Suppressor macrophage (primary cell): Measurements from ENCODE around the gene OSTN.
A peak's percentile ranks its signal among the peaks of the same experiment; 100 is the strongest.
"Not testable (repeated sequence)": the region's sequence is repeated elsewhere in the genome, so short reads cannot be mapped to it uniquely, and the experiment has no call there.

ENCODE experiments used
- DNase-seq, 4 experiments: peaks; one replicate each; pipeline ENCODE4 v3.0.0-alpha.2; 2020 to 2022

Gene OSTN

GRCh38 chr3:191268737-191269136 lies 69.7 kb downstream of the OSTN start:
- no peak for DNase-seq

- no peak for DNase-seq
These were observed 70.4 kb downstream of the OSTN start for GRCh38 chr3:191269289-191270085.

DNA sequence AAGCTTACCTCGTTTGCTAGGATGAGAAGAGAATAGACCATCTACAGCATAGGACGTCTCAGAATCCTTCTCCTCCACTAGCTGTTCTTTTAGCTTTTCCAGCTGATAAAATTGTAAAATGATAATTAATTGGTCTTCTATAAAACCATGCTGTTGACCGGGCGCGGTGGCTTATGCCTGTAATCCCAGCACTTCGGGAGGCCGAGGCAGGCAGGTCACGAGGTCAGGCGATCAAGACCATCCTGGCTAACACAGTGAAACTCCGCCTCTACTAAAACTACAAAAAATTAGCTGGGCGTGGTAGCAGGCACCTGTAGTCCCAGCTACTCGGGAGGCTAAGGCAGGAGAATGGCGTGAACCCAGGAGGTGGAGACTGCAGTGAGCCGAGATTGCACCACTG lies 76.2 kb downstream of the OSTN start:
- DNase-seq: not testable (repeated sequence)

DNA sequence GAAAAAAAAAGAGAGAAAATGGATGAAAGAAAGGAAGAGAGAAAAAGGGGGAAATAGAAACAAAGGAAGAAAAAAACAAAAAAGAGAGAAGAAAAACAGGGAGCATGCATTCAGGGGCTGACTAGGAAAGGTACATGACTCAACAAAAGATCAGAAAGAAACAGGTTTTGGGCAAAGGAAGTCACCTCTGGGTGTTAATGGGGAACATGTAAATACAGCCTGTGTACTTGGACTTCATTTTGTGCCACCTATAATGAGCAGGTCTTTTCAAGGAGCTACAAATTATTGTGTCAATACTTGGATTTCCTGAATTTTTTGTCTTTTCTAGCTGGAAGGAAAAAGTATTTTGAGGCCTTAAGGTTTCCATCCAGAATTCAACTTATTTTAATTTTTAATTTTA lies 76.7 kb downstream of the OSTN start:
- DNase-seq: no peak

GRCh38 chr3:191280111-191280510 lies 81.1 kb downstream of the OSTN start:
- DNase-seq: no peak

- no peak for DNase-seq
These were observed 81.8 kb downstream of the OSTN start for GRCh38 chr3:191280882-191281281.

DNA sequence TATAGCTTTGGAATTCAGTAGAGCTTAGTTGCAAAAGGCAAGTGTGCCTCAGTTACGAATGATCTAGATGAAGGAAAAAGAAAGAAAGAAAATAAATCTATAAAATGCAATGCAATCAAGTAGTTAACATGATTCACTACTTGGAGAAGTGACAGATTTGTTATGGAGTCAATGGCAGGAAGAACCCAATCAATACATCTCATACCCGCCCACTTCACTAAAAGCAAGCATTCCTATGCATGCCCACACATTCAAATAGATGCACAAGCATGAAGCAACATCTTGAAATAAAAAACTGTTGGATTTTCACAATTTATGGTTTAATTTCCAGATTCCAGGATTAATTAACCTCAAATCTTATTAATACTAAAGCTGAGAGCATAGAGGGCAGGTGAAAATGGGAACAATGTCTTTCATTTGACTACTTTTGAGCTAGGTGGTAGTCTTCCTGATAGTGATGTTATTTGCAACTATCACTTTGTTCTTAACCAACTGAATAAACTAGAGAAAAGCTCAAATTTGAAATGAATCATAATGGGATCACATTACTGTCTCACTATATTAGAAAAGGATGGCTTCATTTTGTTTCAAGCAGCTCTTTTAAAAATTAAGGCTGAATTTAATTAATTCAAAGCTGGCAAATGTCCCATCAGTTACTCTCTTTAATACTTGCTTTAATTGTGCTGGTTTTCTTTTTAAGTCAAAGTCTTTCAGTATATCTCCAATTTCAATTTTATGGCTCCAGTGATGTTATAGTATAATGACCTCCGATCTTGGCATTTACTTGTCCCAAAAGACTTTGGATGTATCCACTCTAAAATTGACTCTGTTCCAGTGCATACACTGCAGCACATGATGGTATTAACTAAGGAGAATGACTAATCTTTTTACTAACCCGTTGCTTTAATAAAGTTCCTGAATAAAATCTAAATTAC lies 83.5 kb downstream of the OSTN start:
- no peak for DNase-seq

DNA sequence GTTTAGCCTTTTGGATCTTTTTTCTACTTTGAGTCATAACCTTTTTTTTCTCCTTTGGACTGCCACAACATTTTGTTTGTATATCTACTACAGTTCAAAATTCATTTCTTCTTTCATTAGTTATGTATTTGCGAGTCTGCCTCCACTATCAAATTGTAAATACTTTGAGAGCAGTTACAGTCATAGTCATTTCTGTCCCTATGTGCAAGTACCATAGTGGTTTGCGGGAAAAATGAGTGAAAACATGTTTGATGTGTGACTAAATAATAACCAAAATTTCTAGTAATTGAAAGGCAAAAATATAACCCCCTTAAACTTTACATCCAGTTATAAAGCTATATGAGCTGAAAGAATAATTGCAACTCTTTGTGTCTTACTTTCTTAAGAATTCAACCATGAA lies 84.4 kb downstream of the OSTN start:
- DNase-seq: no peak

DNA sequence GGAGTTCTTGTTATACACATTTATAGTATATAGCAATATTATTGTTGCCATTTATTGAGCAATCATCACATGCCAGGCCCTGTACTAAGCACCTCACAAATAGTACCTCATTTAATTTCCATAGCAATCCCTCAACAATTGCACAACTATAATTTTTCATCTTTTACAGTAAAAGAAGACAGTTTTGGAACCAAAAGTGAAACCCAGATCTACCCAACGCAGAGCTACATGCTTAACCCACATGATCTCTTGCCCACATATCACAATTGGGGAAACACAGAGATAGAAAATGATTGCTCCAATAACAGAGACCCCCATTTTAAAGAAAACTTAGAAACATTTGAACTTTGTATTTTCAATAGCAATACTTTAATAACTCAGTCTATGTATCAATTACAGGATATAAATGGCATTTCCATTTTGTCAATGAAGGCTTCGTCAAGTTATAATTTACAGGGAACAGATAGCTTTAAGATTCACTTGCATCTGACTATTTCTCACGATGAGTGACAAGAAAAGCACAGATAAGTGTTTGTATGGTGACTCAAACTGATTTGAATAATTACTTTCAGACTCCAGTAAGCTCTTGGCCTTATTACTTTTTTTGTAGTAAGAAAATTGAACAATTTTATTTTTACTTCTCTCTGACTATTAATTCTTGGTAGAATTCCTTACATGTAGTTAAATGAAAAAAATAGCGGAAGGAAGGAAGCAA lies 91.4 kb downstream of the OSTN start:
- peak in 3 of 4 experiments; percentile 5 to 46 (median 33) for DNase-seq

DNA sequence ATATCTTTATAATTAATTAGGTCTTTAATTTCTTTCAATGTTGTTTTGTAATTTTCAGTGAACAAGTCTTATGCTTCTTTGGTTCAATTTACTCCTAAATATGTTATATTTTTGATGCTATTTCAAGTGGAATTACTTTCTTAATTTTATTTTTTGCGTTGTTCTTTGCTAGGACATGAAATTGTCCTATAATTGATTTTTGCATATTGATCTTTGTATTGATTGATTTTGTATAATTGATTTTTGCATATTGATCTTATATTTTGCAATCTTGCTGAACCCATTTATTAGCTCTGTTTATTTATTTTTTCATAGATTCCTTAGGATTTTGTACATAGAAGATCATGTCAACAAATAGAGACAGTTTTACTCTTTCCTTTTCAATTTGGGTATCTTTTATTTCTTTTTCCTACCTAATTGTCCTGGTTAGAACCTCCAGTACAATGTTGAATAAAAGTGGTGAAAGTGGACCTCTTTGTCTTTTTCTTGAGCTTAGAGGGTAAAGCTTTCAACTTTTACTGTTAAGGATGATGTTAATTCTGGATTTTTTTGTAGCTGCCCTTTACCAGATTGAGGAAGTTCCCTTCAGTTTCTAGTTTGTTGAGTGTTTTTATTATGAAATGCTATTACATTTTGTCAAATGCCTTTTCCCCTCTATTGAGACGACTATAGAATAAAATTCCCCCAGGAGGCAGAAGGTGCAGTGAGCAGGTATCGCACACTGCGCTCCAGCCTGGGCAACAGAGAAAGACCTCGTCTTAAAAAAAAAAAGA lies 93.4 kb downstream of the OSTN start:
- DNase-seq: peak in 2 of 4 experiments; percentile 47 to 63

DNA sequence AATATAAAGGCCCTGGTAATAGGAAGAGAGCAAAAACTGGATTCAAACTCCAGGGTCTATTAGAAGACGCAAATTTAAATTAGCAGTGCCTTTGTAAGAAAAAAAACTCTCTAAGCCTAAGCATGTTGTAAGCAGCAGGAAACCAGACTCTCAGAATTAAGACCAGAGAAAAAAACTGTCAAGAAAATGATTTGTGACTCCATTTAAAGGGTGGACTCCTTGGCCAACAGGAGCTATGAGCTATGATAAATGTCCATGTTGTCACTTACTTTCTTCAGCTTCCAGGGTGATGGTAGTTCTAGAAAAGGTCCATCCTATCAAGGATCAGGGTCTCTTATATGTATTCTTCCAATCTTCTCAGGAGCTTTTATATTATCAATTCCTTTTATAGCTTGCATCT lies 95.2 kb downstream of the OSTN start:
- DNase-seq: no peak

DNA sequence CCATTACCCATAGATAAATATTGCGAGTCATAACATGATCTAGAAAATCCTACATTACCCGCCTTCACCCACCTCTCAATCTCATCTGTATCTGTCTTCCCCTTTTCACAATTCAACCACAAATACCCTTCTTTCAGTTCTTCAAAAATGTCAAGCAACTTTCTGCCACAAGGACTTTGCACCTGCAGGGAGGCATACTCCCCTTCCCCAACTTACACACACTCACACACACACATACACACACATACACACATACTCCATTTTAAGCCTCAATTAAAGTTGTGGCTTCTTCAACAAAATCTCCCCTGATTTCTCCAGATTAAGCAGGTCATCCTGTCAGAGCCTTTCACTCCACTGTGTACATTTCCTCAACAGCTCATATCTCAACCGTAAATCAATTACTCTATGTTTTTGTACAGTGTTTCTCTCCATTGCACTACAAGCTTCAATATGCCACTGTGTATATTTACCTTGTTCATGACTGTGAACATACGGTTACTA lies 97.0 kb downstream of the OSTN start:
- DNase-seq: peak in 2 of 4 experiments; percentile 19 to 29

- DNase-seq: no peak
These were observed 99.8 kb downstream of the OSTN start for GRCh38 chr3:191298846-191299245.

DNA sequence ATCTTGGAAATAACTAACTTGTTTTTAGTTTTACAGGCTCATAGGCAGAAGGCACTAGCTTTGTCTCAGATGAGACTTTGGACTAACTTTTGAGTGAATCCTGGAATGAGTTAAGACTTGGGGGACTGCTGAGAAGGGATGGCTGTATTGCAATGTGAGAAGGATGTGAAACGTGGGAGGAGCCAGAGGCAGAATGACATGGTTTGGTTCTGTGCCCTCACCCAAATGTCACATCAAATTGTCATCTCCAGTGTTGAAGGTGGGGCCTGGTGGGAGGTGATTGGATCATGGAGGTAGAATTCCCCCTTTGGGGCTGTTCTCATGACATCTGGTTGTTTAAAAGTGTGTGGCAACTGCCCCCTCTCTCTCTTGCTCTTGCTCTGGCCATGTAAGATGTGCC lies 101.4 kb downstream of the OSTN start:
- DNase-seq: no peak

DNA sequence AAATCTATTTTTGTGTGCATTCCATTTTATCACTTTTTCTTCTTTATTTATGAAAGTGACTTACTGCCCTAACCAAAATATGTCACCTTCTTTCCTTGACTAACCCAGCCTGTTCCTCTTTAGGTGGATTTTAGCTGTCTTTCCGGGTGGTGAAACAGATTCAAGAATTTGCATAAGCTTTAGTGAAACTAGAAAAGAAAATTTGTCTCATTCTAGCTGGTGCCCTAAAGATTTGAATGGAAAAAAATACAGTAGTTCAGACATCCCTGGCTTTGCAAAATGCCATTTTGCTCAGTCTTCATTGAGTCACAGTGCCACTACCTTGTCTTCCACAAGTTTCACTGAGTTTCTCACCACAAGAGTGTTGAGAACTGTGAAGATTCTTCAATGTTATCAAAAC lies 102.0 kb downstream of the OSTN start:
- DNase-seq: peak in 3 of 4 experiments; percentile 4 to 47 (median 37)

DNA sequence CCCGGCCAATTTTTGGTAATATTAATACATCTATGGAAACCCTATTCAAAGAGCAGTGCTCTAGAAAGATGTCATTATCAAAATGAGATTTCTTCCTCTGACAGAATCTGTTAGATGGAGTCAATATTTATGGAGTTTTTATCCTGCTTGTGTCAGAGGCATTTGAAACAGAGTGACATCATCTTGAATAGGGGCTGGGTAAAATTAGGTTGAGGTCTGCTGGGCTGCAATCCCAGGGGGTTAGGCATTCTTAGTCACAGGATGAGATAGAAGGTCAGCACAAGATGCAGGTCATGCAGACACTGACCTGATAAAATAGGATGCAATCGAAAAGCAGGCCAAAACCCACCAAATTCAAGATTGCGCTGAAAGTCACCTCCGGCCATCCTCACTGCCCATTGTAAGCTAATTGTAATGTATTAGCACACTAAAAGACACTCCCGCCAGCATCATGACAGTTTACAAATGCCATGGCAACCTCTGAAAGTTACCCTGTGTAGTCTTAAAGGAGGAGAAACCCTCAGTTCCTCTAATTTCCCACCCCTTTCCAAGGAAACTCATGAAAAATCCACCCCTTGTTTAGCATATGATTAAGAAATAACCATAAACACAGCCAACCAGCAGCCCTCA lies 102.9 kb downstream of the OSTN start:
- DNase-seq: no peak

DNA sequence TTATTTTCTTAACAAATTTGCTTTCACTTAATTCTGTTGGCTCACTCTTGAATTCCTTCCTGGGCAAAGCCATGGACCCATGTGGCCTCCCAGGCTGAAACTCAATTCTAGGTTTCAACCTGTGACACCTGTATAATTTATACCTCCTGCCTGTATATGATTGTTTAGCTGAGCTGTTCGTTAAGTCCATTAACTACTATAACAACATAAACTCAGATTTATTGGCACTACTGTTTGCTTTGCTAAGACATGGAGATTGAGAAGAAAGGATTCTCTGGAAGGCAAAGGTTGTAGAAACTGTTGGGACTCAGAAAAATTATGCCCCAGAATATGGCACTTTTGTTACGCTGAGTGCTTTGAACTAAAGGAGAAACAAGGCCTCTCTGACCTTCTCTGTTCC lies 103.4 kb downstream of the OSTN start:
- DNase-seq: no peak

DNA sequence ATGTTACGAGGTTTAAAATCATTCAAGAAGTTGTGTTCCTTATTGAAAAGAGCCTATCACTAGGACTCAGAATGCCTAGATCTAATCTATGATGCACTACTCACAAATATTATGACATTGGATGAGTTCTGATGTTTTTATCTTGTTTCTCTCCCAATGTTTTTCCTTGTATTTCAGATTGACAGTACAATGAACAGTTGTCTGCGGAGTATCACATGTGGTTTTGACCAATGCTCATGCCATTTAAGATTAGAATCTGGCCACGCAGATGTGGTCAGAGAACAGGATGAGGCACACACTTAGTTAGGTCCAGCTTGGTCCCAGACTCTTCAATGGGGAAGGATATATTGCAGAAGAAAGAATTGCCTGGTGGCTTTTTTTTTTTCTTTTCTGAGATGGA lies 104.6 kb downstream of the OSTN start:
- DNase-seq: peak in 2 of 4 experiments; percentile 18 to 24

DNA sequence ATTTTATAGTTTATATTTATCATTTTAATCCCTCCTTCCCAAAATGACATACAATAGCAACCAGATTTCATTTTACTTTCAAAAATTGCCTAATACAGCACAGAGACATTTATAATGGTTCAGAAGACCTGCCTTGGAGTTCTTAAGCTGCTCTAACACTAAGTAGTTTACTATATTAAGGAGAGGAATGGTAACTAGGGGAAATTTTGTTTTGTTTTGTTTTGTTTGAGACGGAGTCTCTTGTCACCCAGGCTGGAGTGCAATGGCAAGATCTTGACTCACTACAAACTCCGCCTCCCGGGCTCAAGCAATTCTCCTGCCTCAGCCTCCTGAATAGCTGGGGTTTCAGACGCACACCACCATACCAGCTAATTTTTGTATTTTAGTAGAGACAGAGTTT lies 107.4 kb downstream of the OSTN start:
- DNase-seq: no peak

- DNase-seq: no peak
These were observed 108.3 kb downstream of the OSTN start for GRCh38 chr3:191307341-191307740.

DNA sequence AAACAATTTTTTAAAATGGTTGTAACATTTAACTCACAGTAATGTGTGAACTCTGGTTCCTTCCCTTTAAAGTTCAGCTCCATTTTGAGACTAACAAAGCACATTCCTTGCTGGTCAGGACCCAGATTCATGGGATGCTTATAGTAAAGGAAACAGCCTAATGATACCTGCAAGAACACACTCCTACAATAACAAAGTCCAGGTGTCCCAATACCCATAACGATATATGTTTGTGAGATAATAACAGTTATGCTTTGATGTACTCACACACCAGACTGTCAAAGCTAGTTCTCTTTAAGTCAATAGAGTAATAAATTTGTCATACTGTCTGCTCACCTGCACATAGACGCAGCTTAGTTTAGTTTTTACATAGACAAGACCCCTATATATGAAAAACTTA lies 114.3 kb downstream of the OSTN start:
- no peak for DNase-seq
